ENCODE results near the gene CDH3.

CDH3 gene

DNA sequence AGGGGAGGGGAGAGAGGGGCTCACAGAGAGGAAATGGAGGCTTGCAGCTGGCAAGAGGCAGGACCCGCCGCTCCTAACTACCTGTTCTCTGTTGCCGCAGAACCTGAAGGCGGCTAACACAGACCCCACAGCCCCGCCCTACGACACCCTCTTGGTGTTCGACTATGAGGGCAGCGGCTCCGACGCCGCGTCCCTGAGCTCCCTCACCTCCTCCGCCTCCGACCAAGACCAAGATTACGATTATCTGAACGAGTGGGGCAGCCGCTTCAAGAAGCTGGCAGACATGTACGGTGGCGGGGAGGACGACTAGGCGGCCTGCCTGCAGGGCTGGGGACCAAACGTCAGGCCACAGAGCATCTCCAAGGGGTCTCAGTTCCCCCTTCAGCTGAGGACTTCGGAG, 53.0 kb downstream of the CDH3 start:
- no peak overlapping the region for H3K27ac ChIP-seq (ENCODE audit: low read length)
- no peaks in the 10 kb centered on the region for H3K79me2 ChIP-seq (ENCODE audit: low read length)
- no peaks in the 10 kb centered on the region for H3K9me3 ChIP-seq (replicated peaks; ENCODE audit: insufficient read depth, low read length)
- no peaks in the 10 kb centered on the region for H4K20me1 ChIP-seq (ENCODE audit: insufficient read depth, low read length)
- no peaks in the 10 kb centered on the region for H3K36me3 ChIP-seq (replicated peaks; ENCODE audit: insufficient read depth, low read length)
- peaks cover 11% of the 10 kb centered on the region for H3K27me3 ChIP-seq (replicated peaks; ENCODE audit: insufficient read depth, low read length)
- no peaks in the 10 kb centered on the region for H3K9me2 ChIP-seq (replicated peaks; ENCODE audit: insufficient read depth, low read length)
- TF ChIP-seq, protein P1, sequence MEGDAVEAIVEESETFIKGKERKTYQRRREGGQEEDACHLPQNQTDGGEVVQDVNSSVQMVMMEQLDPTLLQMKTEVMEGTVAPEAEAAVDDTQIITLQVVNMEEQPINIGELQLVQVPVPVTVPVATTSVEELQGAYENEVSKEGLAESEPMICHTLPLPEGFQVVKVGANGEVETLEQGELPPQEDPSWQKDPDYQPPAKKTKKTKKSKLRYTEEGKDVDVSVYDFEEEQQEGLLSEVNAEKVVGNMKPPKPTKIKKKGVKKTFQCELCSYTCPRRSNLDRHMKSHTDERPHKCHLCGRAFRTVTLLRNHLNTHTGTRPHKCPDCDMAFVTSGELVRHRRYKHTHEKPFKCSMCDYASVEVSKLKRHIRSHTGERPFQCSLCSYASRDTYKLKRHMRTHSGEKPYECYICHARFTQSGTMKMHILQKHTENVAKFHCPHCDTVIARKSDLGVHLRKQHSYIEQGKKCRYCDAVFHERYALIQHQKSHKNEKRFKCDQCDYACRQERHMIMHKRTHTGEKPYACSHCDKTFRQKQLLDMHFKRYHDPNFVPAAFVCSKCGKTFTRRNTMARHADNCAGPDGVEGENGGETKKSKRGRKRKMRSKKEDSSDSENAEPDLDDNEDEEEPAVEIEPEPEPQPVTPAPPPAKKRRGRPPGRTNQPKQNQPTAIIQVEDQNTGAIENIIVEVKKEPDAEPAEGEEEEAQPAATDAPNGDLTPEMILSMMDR (IDR thresholded peaks at IDR 0.05; ENCODE audit: low read length): no peak
- no peak overlapping the region for H3K9ac ChIP-seq (ENCODE audit: low read length)
- no peak overlapping the region for H3K4me2 ChIP-seq (ENCODE audit: low read depth, low read length)
- no peak overlapping the region for H3K4me3 ChIP-seq (ENCODE audit: low read length)
- H3K4me1 ChIP-seq (ENCODE audit: low read length): no peaks in the 10 kb centered on the region
- DNase-seq: no peak
- H2AFZ ChIP-seq (ENCODE audit: low read length): no peak overlapping the region
- H3F3A ChIP-seq (ENCODE audit: insufficient read depth, low read length): no peaks in the 10 kb centered on the region

DNA sequence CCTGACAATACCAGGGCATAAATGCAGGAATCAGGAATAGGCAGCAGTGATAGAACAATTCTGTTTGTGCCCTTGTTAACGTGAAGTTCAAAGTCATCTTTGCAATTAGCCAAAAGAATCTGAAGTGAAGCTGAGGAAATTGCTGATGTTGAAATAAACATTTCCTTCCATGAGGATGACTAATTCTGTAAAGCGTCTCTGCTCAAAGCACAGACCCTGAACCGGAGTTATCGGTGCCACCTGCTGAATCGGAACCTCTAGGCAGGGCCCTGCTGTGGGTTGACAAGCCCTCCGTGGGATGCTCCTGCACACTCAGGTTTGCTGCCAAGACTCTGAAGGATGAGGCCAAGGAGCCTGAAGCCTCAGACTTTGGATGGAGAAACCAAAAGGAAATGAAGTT, 55.0 kb downstream of the CDH3 start:
- H4K20me1 ChIP-seq (ENCODE audit: insufficient read depth, low read length): no peaks in the 10 kb centered on the region
- no peaks in the 10 kb centered on the region for H3K36me3 ChIP-seq (replicated peaks; ENCODE audit: insufficient read depth, low read length)
- TF ChIP-seq, protein P1 (IDR thresholded peaks at IDR 0.05; ENCODE audit: low read length): no peak
- TF ChIP-seq EZH2phosphoT487 (IDR thresholded peaks at IDR 0.05; ENCODE audit: low read length) (no peak), EZH2 (optimal IDR thresholded peaks at IDR 0.05; ENCODE audit: low read depth, low read length) (no peak)
- H3K27me3 ChIP-seq (replicated peaks; ENCODE audit: insufficient read depth, low read length): peaks cover 11% of the 10 kb centered on the region
- no peak overlapping the region for H2AFZ ChIP-seq (ENCODE audit: low read length)
- no peaks in the 10 kb centered on the region for H3K4me1 ChIP-seq (ENCODE audit: low read length)
- H3K79me2 ChIP-seq (ENCODE audit: low read length): no peaks in the 10 kb centered on the region
- no peaks in the 10 kb centered on the region for H3K9me3 ChIP-seq (replicated peaks; ENCODE audit: insufficient read depth, low read length)
- no peak overlapping the region for H3K4me3 ChIP-seq (ENCODE audit: low read length)
- no peaks in the 10 kb centered on the region for H3F3A ChIP-seq (ENCODE audit: insufficient read depth, low read length)
- no peak for DNase-seq
- no peak overlapping the region for H3K9ac ChIP-seq (ENCODE audit: low read length)
- H3K4me2 ChIP-seq (ENCODE audit: low read depth, low read length): no peak overlapping the region
- H3K9me2 ChIP-seq (replicated peaks; ENCODE audit: insufficient read depth, low read length): no peaks in the 10 kb centered on the region
- H3K27ac ChIP-seq (ENCODE audit: low read length): no peak overlapping the region

DNA sequence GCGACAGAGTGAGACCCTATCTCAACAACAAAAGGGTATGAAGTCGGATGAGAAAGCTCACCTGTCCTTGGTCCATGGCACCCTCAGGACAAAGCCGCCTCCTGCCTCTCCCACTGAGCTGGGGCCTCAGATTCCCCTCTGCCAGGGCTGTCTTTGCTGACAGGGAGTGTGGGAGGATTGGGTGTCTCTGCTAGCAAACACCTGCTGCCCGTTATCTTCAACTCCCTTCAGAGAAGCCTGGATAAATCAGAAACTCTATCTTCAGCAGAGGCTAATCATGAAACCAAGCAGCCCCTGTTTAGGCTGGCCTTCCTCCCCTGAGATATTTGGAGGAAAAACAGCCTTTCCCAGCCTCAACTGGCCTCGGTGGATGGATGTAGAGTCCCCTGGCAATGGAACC, 55.7 kb downstream of the CDH3 start:
- Histone ChIP-seq H4K20me1 (ENCODE audit: insufficient read depth, low read length) (no peaks in the 10 kb centered on the region), H3K4me3 (ENCODE audit: low read length) (no peak overlapping the region), H3K9me2 (replicated peaks; ENCODE audit: insufficient read depth, low read length) (no peaks in the 10 kb centered on the region), H3K36me3 (replicated peaks; ENCODE audit: insufficient read depth, low read length) (no peaks in the 10 kb centered on the region), H3K9ac (ENCODE audit: low read length) (no peak overlapping the region), H3K9me3 (replicated peaks; ENCODE audit: insufficient read depth, low read length) (no peaks in the 10 kb centered on the region), H2AFZ (ENCODE audit: low read length) (no peak overlapping the region), H3K4me1 (ENCODE audit: low read length) (no peaks in the 10 kb centered on the region), H3K27ac (ENCODE audit: low read length) (no peak overlapping the region), H3K79me2 (ENCODE audit: low read length) (no peaks in the 10 kb centered on the region), H3K27me3 (replicated peaks; ENCODE audit: insufficient read depth, low read length) (peaks cover 11% of the 10 kb centered on the region), H3F3A (ENCODE audit: insufficient read depth, low read length) (no peaks in the 10 kb centered on the region), H3K4me2 (ENCODE audit: low read depth, low read length) (no peak overlapping the region)
- TF ChIP-seq, protein P1 (IDR thresholded peaks at IDR 0.05; ENCODE audit: low read length): no peak
- TF ChIP-seq EZH2 (optimal IDR thresholded peaks at IDR 0.05; ENCODE audit: low read depth, low read length): no peak
- no peak for TF ChIP-seq EZH2phosphoT487 (IDR thresholded peaks at IDR 0.05; ENCODE audit: low read length)
- DNase-seq: no peak

All from MM.1S (cell line).